Measurements from ENCODE around the gene GART.

DNA sequence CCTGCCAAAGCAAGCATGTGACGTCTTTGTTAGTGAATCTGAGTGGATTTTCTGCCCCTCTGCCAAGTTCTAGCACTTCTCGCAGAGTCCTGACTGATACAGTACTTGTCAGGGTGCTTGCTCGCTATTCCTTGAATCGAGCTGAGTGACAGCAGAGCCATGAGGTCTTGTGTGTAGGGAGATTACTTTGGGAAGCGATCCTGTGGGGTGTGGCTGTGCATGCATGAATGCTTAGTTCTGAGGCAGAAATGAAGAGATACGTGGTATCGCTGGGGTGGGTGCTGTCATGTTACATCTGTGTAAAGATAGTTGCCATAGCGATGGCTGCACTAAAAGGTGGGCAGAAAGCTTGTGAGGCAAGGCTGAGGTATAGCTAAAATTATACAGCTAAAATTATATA is 31.1 kb downstream of the GART start:
- TF ChIP-seq CTCF (IDR thresholded peaks at IDR 0.05) (no peak), EP300 (IDR thresholded peaks at IDR 0.05) (no peak)
